ENCODE data around the gene SUSD4.

Gene SUSD4

GRCh38 chr1:223209293-223209898 lies 154.6 kb downstream of the SUSD4 start:
- Histone ChIP-seq H3K27me3 (peaks cover 0 to 1% of the 10 kb centered on the region in 2 donors), H3K27ac (no peak overlapping the region), H3K4me3 (no peak overlapping the region), H3K36me3 (no peaks in the 10 kb centered on the region), H3K4me1 (no peaks in the 10 kb centered on the region), H3K9me3 (no peaks in the 10 kb centered on the region)
- intact Hi-C loops (cut with DNase I; ENCODE audit: low total_unique reads) = no loop called here
- TF ChIP-seq CTCF (IDR thresholded peaks at IDR 0.05) = no peak
- no peak for DNase-seq

GRCh38 chr1:223208164-223209076 lies 155.6 kb downstream of the SUSD4 start:
- H3K4me3 ChIP-seq = no peak overlapping the region
- no peaks in the 10 kb centered on the region for H3K36me3 ChIP-seq
- no peak overlapping the region for H3K27ac ChIP-seq
- intact Hi-C loops (cut with DNase I; ENCODE audit: low total_unique reads) = no loop called here
- H3K4me1 ChIP-seq = no peaks in the 10 kb centered on the region
- peaks cover 0 to 4% of the 10 kb centered on the region in 2 donors for H3K27me3 ChIP-seq
- no peaks in the 10 kb centered on the region for H3K9me3 ChIP-seq
- DNase-seq = no peak
- no peak for TF ChIP-seq CTCF (IDR thresholded peaks at IDR 0.05)

GRCh38 chr1:223207293-223208066 lies 156.5 kb downstream of the SUSD4 start:
- Histone ChIP-seq H3K27me3 (peaks cover 0 to 9% of the 10 kb centered on the region in 2 donors), H3K36me3 (no peaks in the 10 kb centered on the region), H3K27ac (no peak overlapping the region), H3K9me3 (no peaks in the 10 kb centered on the region), H3K4me1 (no peaks in the 10 kb centered on the region), H3K4me3 (no peak overlapping the region)
- no peak for TF ChIP-seq CTCF (IDR thresholded peaks at IDR 0.05)
- intact Hi-C loops (cut with DNase I; ENCODE audit: low total_unique reads) = no loop called here
- DNase-seq = no peak

- H3K4me3 ChIP-seq = no peak overlapping the region
- H3K27ac ChIP-seq = no peak overlapping the region
- H3K36me3 ChIP-seq = no peaks in the 10 kb centered on the region
- peaks cover 0 to 22% of the 10 kb centered on the region in 2 donors for H3K27me3 ChIP-seq
- intact Hi-C loops (cut with DNase I; ENCODE audit: low total_unique reads) = no loop called here
- H3K9me3 ChIP-seq = no peaks in the 10 kb centered on the region
- TF ChIP-seq CTCF (IDR thresholded peaks at IDR 0.05) = no peak
- no peak for DNase-seq
- H3K4me1 ChIP-seq = no peaks in the 10 kb centered on the region
These were observed 159.6 kb downstream of the SUSD4 start for GRCh38 chr1:223204424-223204823.

GRCh38 chr1:223203694-223204093 lies 160.3 kb downstream of the SUSD4 start:
- H3K36me3 ChIP-seq = no peaks in the 10 kb centered on the region
- H3K27me3 ChIP-seq = peaks cover 0 to 22% of the 10 kb centered on the region in 2 donors
- H3K4me3 ChIP-seq = no peak overlapping the region
- intact Hi-C loops (cut with DNase I; ENCODE audit: low total_unique reads) = no loop called here
- DNase-seq = no peak
- no peaks in the 10 kb centered on the region for H3K9me3 ChIP-seq
- H3K27ac ChIP-seq = no peak overlapping the region
- H3K4me1 ChIP-seq = no peaks in the 10 kb centered on the region
- TF ChIP-seq CTCF (IDR thresholded peaks at IDR 0.05) = no peak
